Rectal smooth muscle tissue (tissue), 1 donor: Measurements from ENCODE around the gene PGLYRP1.

Experiments used
- H3K27ac ChIP-seq: one replicate; pipeline ENCODE4 v1.7.0; 2013; ENCODE audit warnings: low read depth, low read length, inconsistent platforms
- H3K27me3 ChIP-seq: one replicate; pipeline ENCODE4 v1.7.0; 2013; ENCODE audit warnings: low read length; ENCODE audit not compliant: control insufficient read depth, insufficient read depth
- H3K36me3 ChIP-seq: one replicate; pipeline ENCODE4 v1.7.0; 2013; ENCODE audit warnings: low read length; ENCODE audit not compliant: control insufficient read depth, insufficient read depth
- H3K4me1 ChIP-seq: one replicate; pipeline ENCODE4 v1.7.0; 2013; ENCODE audit warnings: low read length; ENCODE audit not compliant: control insufficient read depth, insufficient read depth
- H3K4me3 ChIP-seq: one replicate; pipeline ENCODE4 v1.7.0; 2013; ENCODE audit warnings: low read length
- H3K9ac ChIP-seq: one replicate; pipeline ENCODE4 v1.7.0; 2013; ENCODE audit warnings: low read length

The PGLYRP1 gene

DNA sequence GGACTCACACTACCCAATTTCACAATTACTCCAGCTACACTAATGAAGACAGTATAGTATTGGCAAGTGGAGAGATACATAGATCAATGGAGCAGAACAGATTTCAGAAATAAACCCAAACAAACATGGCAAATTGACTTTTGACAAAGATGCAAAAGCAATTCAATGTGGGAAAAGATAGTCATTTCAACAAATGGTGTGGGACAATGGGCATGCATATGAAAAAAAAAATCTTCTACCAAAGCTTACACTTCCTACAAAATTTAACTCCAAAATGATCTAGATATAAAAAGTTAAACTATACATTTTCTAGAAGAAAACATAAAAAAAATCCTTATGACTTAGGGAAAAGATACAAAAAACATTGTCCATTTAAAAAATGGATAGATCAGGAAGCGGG is 20.7 kb upstream of the PGLYRP1 start:
- Histone ChIP-seq H3K27ac (no peak overlapping the region), H3K27me3 (peaks cover 5% of the 10 kb centered on the region), H3K4me1 (no peaks in the 10 kb centered on the region), H3K36me3 (no peaks in the 10 kb centered on the region), H3K4me3 (no peak overlapping the region), H3K9ac (no peak overlapping the region)

DNA sequence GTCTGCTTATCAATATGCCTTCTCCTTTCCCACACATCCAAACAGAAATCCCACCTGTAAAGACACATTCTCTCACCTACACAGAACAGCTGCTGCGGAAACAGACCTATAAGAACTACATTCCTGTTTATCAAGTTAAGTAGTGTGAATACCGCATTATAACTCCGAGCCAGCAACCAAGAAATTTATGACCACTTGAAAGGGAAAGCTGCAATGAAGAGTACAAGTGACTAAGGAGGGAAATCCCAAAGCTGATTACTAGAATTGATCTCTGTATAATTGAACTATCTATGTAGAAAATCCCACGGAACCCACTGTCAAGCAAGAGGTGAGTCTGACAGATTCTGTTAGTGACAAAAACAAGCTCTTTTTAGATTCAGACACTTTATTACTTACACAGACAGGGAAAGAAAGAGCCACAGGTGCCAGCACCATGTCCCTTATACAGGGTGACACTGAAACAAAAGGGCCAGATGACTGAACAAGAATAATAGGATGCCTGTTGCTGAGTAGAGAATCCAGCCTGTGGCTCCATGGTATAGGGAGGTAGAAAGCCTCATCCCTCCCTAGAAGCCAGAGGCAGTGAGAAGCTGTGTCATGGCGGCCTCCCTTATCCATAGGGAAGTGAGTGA is 19.5 kb upstream of the PGLYRP1 start:
- no peaks in the 10 kb centered on the region for H3K36me3 ChIP-seq
- H3K9ac ChIP-seq, result no peak overlapping the region
- peaks cover 5% of the 10 kb centered on the region for H3K27me3 ChIP-seq
- H3K4me3 ChIP-seq, result no peak overlapping the region
- H3K27ac ChIP-seq, result no peak overlapping the region
- no peaks in the 10 kb centered on the region for H3K4me1 ChIP-seq

DNA sequence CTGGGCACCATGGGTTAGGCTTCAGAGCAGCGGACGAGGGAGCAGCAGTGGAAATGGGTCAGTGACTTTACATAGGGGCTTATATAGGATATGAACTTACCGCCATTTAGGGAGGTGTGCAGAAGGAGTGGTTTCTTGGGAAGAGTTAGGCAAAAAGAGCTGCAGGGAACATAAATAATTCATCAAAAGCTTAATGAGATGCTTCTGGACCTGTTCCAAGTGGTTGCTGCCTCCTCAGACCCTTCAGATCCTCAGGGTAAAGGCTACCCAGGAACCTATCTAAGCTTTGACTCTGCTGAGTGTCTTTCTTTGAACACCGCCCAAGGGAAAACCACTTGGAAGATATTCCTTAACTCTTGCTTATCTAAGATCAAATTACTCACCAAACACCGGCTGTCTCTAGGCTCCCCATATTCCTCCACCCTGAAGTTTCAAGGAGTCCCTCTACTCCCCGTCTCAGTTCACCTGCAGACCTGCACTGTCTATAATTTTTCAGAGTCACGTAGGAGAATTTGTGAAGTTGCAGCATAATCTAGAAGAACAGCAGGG is 18.2 kb upstream of the PGLYRP1 start, which contains the start of gene IGFL4:
IGFL4 (minus strand) TSS at position 51 of the 549 bp plus-strand sequence; CDS start at position 11, 40 bp downstream.
- Histone ChIP-seq H3K4me1 (no peaks in the 10 kb centered on the region), H3K36me3 (no peaks in the 10 kb centered on the region), H3K4me3 (no peak within 1 kb of the TSS), H3K27me3 (peaks cover 5% of the 10 kb centered on the region), H3K9ac (no peak within 1 kb of the TSS), H3K27ac (no peak within 1 kb of the TSS)

- H3K4me3 ChIP-seq, result no peak overlapping the region
- H3K9ac ChIP-seq, result no peak overlapping the region
- H3K36me3 ChIP-seq, result no peaks in the 10 kb centered on the region
- no peaks in the 10 kb centered on the region for H3K4me1 ChIP-seq
- peaks cover 5% of the 10 kb centered on the region for H3K27me3 ChIP-seq
- H3K27ac ChIP-seq, result no peak overlapping the region
Measured at GRCh38 chr19:46040125-46040524, 17.3 kb upstream of the PGLYRP1 start.

DNA sequence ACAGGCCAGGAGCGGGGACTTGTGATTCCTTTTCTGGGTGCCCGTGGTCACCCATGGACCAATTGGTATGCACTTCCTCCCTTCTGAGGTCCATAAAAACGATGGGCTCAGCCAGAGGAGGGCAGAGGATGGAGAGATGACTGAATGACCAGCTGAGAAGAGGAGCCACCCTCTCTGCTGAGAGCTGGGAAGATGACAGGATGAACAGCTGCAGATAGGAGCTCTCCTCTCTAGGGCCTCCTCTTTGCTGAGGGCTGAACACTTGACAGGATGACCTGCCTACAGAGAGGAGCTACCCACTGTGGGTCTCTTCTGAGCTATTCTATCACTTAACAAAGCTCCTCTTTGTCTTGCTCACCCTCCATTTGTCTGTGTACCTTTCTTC is 13.9 kb upstream of the PGLYRP1 start:
- no peak overlapping the region for H3K27ac ChIP-seq
- no peak overlapping the region for H3K4me3 ChIP-seq
- H3K9ac ChIP-seq, result no peak overlapping the region
- H3K4me1 ChIP-seq, result no peaks in the 10 kb centered on the region
- no peaks in the 10 kb centered on the region for H3K36me3 ChIP-seq
- peaks cover 5% of the 10 kb centered on the region for H3K27me3 ChIP-seq

DNA sequence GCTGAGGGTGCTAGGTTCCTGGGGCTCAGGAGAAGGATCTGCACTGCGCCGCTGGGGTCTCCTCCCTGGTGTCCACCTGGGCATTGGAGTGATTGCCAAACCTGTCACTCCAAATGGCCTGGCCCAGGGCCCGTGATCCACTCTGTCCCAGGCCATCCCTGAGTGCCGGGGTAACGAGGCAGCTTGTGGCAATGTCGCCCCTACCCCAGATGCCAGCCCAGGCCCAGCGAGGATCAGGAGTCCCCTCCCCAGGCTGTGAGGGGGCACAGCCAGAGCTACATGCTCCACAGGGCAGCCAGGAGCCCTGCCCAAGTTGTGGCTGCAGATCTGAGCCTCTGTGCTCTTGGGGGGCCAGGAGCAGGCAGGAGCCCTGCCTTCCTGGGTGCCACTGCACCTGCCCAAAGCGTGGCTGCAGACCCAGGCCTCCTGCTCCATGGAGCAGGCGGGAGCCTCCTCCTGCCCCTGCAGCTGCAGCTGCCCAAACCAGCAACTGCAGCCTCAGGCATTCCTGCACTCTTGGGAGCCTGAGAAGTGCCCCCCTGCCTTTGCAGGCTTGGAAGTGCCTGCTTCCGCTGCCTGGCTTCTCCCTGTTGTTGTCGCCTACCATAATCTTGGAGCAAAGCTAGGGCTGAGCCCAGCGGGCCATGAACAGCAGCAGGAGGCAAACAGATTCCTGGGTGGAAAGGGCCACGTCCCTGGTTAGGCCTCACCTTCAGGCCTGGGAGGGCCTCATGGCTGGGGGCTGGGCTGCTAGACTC is 13.3 kb upstream of the PGLYRP1 start:
- no peak overlapping the region for H3K9ac ChIP-seq
- no peak overlapping the region for H3K27ac ChIP-seq
- no peak overlapping the region for H3K4me3 ChIP-seq
- H3K36me3 ChIP-seq, result no peaks in the 10 kb centered on the region
- H3K4me1 ChIP-seq, result no peaks in the 10 kb centered on the region
- H3K27me3 ChIP-seq, result peaks cover 5% of the 10 kb centered on the region

DNA sequence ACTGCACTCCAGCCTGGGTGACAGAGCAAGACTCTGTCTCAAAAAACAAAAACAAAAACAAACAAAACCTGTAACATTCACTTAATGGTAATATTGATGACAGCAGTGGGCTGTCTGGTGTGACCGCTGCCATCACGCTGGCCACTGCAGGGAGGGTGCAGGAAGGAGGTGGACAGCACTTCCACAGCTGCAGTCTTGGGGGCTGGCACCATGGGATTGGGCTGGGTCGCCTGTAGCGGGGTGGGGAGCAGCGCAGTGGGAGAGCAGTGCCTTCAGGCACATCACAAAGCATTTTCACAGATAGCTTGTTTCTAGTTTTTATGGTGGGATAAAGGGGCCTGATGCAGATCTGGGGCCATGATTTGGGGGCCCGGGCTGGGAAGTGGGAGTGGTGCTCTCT is 12.7 kb upstream of the PGLYRP1 start:
- Histone ChIP-seq H3K27ac (no peak overlapping the region), H3K4me1 (no peaks in the 10 kb centered on the region), H3K36me3 (no peaks in the 10 kb centered on the region), H3K9ac (no peak overlapping the region), H3K4me3 (no peak overlapping the region), H3K27me3 (peaks cover 5% of the 10 kb centered on the region)

- Histone ChIP-seq H3K27me3 (no peaks in the 10 kb centered on the region), H3K4me1 (no peaks in the 10 kb centered on the region), H3K27ac (no peak overlapping the region), H3K9ac (no peak overlapping the region), H3K4me3 (no peak overlapping the region), H3K36me3 (no peaks in the 10 kb centered on the region)
Measured at GRCh38 chr19:46033401-46033800, 10.5 kb upstream of the PGLYRP1 start.

DNA sequence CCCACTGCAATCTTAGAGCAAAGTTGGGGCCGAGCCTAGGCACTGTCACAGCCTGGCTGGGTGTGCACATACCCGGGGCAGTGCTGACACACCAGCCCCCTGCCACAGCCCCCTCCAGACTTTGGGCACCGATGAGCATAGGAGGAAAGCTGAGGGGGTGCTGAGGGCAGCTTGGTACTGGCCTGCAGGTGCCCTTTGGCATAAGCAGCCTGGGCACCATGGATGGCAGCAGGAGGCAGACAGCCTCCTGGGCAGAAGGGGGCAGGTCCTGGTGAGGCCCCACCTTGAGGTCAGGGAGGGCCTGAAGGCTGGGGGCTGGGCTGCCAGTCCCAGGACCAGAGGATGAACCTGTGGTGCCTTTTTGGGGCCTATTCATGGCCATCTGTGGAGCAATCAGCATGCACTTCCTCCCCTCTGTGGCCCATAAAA is 9.8 kb upstream of the PGLYRP1 start:
- H3K27ac ChIP-seq, result no peak overlapping the region
- no peak overlapping the region for H3K4me3 ChIP-seq
- H3K4me1 ChIP-seq, result no peaks in the 10 kb centered on the region
- no peak overlapping the region for H3K9ac ChIP-seq
- H3K27me3 ChIP-seq, result no peaks in the 10 kb centered on the region
- H3K36me3 ChIP-seq, result no peaks in the 10 kb centered on the region

GRCh38 chr19:46031781-46032596 is 9.1 kb upstream of the PGLYRP1 start:
- no peak overlapping the region for H3K4me3 ChIP-seq
- no peaks in the 10 kb centered on the region for H3K36me3 ChIP-seq
- H3K9ac ChIP-seq, result no peak overlapping the region
- H3K27ac ChIP-seq, result no peak overlapping the region
- no peaks in the 10 kb centered on the region for H3K4me1 ChIP-seq
- no peaks in the 10 kb centered on the region for H3K27me3 ChIP-seq

- peaks cover 7% of the 10 kb centered on the region for H3K27me3 ChIP-seq
- no peaks in the 10 kb centered on the region for H3K36me3 ChIP-seq
- H3K27ac ChIP-seq, result no peak overlapping the region
- H3K4me1 ChIP-seq, result no peaks in the 10 kb centered on the region
- no peak overlapping the region for H3K4me3 ChIP-seq
- H3K9ac ChIP-seq, result no peak overlapping the region
Measured at GRCh38 chr19:46030812-46031550, 8.1 kb upstream of the PGLYRP1 start.

GRCh38 chr19:46025835-46026234 is 3.0 kb upstream of the PGLYRP1 start:
- Histone ChIP-seq H3K27me3 (peaks cover 19% of the 10 kb centered on the region), H3K9ac (no peak overlapping the region), H3K4me3 (no peak overlapping the region), H3K4me1 (no peaks in the 10 kb centered on the region), H3K27ac (no peak overlapping the region), H3K36me3 (no peaks in the 10 kb centered on the region)
